GM12873 (cell line): ENCODE results near the gene ACTN3.

Experiments
- TF ChIP-seq, protein P1 (sequence below): IDR thresholded peaks from 2 replicates; pipeline ENCODE4 v1.5.1; 2012; ENCODE audit warnings: low read depth, mild to moderate bottlenecking, moderate library complexity, low read length, control low read depth; ENCODE audit not compliant: insufficient read depth; ENCODE audit errors: missing control alignments

The ACTN3 gene

GRCh38 chr11:66568124-66568916, 21.6 kb downstream of the ACTN3 start, which contains the start of gene CTSF:
TSS of gene CTSF (minus strand) at chr11:66568606. CDS start at chr11:66568486, 120 bp downstream.
- TF ChIP-seq, protein P1, sequence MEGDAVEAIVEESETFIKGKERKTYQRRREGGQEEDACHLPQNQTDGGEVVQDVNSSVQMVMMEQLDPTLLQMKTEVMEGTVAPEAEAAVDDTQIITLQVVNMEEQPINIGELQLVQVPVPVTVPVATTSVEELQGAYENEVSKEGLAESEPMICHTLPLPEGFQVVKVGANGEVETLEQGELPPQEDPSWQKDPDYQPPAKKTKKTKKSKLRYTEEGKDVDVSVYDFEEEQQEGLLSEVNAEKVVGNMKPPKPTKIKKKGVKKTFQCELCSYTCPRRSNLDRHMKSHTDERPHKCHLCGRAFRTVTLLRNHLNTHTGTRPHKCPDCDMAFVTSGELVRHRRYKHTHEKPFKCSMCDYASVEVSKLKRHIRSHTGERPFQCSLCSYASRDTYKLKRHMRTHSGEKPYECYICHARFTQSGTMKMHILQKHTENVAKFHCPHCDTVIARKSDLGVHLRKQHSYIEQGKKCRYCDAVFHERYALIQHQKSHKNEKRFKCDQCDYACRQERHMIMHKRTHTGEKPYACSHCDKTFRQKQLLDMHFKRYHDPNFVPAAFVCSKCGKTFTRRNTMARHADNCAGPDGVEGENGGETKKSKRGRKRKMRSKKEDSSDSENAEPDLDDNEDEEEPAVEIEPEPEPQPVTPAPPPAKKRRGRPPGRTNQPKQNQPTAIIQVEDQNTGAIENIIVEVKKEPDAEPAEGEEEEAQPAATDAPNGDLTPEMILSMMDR, result no peak

DNA sequence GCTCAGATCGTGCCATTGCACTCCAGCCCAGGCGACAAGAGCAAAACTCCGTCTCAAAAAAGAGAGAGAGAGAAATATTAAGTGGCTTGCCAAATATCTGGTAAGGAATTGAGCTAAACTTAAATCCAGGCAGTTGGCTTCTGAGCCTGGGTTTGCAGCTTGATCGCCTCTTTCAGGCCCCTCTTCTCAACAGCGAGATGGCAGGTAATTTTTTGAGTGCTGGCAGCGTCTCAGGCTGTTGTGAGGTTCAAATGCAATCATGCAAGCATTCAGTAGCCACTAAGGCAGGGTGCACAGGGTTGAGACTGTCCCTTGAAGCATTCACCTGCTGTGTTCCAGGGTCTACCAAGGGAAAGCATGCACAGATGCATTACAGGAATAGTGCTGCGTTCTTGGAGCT, 22.4 kb downstream of the ACTN3 start:
- TF ChIP-seq, protein P1, result no peak

- TF ChIP-seq, protein P1, result no peak
These were observed 23.6 kb downstream of the ACTN3 start for GRCh38 chr11:66570079-66570849.

DNA sequence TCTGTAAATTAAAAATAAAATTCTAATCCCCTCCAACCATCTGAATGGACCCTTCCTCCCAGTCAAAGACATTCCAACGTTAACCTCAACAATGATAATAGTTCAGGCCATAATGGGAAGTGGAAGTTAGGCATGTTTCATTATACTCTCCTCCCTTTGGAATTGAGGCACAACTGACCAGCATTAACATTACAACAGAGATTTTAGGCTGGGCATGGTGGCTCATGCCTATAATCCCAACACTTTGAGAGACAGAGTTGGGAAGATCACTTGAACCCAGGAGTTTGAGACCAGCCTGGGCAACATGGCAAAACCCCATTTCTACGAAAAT, 24.1 kb downstream of the ACTN3 start:
- TF ChIP-seq, protein P1, result no peak

GRCh38 chr11:66579017-66579606, 32.4 kb downstream of the ACTN3 start:
- TF ChIP-seq, protein P1, result peak; percentile 89

- TF ChIP-seq, protein P1, result no peak
These were observed 34.1 kb downstream of the ACTN3 start for GRCh38 chr11:66580803-66581202.

- TF ChIP-seq, protein P1, result no peak
These were observed 34.6 kb downstream of the ACTN3 start for GRCh38 chr11:66581261-66581660.
